Adrenal gland (tissue), 5 donors: ENCODE data around the gene ROBO2.

Experiments used
- CTCF ChIP-seq, 6 experiments: fragments of 450-650 bp in 4 of 6; fragments of 200-600 bp in 2 of 6; sonication (generic) in 1 of 6; IDR thresholded peaks; 1 replicate in 5 of 6; 2 replicates in 1 of 6; pipeline versions ENCODE4 v1.5.1 to v1.8.0; 2016 to 2021; ENCODE audit warnings: antibody characterized with exemption in 6 of 6, mild to moderate bottlenecking in 2 of 6, moderate library complexity in 1 of 6
- POLR2A ChIP-seq, 2 donors: fragments of 450-650 bp; IDR thresholded peaks; one replicate each; pipeline ENCODE4 v1.6.1; 2017; ENCODE audit warnings: antibody characterized with exemption in 2 of 2, mild to moderate bottlenecking in 2 of 2, moderate library complexity in 1 of 2
- donor health status: DM: no; HTN: no; CAD: no.

DNA sequence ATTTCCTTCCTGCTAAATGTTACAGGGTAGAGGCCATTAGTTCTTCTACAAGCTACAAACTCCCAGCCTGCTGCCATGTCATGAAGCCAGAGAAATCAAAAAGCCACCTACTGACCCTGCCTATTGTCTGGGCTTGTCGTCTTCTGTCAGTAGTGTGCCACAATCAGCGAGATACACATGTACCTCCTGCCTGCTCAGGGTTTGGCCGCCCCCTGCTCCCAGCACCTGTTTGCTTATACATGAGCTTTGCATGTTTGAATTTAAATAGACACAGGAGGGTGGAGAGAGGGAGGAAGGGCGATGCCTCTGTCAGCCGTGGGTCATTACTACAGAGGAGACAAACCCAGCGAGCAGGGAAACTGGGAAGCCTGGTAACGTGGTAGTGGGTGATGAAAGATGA, 106.1 kb downstream of the ROBO2 start:
- TF ChIP-seq CTCF (IDR thresholded peaks at IDR 0.05) (no peak), POLR2A (IDR thresholded peaks at IDR 0.05) (no peak)
